ENCODE results near the gene TRIM3. TPM values are rescaled to one million over a fixed set of nuclear protein-coding genes. Genes with fewer than 3 reads are reported as not detected.

The TRIM3 gene
- total RNA-seq, 1 donor from 2014 or later, result 27.2 TPM

GRCh38 chr11:6453152-6453551 lies 20.6 kb downstream of the TRIM3 start:
- H3K9me3 Mint-ChIP-seq (ENCODE audit: low read depth), result no peaks in the 10 kb centered on the region
- H3K27ac Mint-ChIP-seq (ENCODE audit: unreplicated experiment), result no peak overlapping the region
- no peak for DNase-seq (ENCODE audit: low spot score)
- peaks cover 14% of the 10 kb centered on the region for H3K4me1 Mint-ChIP-seq (ENCODE audit: low read depth)
- peaks cover 22% of the 10 kb centered on the region for H3K36me3 Mint-ChIP-seq (ENCODE audit: low read depth)
- TF ChIP-seq CTCF (IDR thresholded peaks at IDR 0.05), result no peak
- H3K4me3 Mint-ChIP-seq (ENCODE audit: unreplicated experiment), result no peak overlapping the region
- H3K27me3 Mint-ChIP-seq (ENCODE audit: low read depth), result no peaks in the 10 kb centered on the region

GRCh38 chr11:6452219-6452618 lies 21.5 kb downstream of the TRIM3 start:
- TF ChIP-seq CTCF (IDR thresholded peaks at IDR 0.05), result no peak
- H3K27me3 Mint-ChIP-seq (ENCODE audit: low read depth), result no peaks in the 10 kb centered on the region
- no peak overlapping the region for H3K27ac Mint-ChIP-seq (ENCODE audit: unreplicated experiment)
- peaks cover 14% of the 10 kb centered on the region for H3K4me1 Mint-ChIP-seq (ENCODE audit: low read depth)
- no peak for DNase-seq (ENCODE audit: low spot score)
- H3K36me3 Mint-ChIP-seq (ENCODE audit: low read depth), result peaks cover 27% of the 10 kb centered on the region
- H3K9me3 Mint-ChIP-seq (ENCODE audit: low read depth), result no peaks in the 10 kb centered on the region
- no peak overlapping the region for H3K4me3 Mint-ChIP-seq (ENCODE audit: unreplicated experiment)

GRCh38 chr11:6448574-6448973 lies 25.2 kb downstream of the TRIM3 start:
- H3K27ac Mint-ChIP-seq (ENCODE audit: unreplicated experiment), result no peak overlapping the region
- H3K27me3 Mint-ChIP-seq (ENCODE audit: low read depth), result no peaks in the 10 kb centered on the region
- H3K4me3 Mint-ChIP-seq (ENCODE audit: unreplicated experiment), result no peak overlapping the region
- peaks cover 14% of the 10 kb centered on the region for H3K4me1 Mint-ChIP-seq (ENCODE audit: low read depth)
- H3K9me3 Mint-ChIP-seq (ENCODE audit: low read depth), result no peaks in the 10 kb centered on the region
- no peak for TF ChIP-seq CTCF (IDR thresholded peaks at IDR 0.05)
- no peak for DNase-seq (ENCODE audit: low spot score)
- H3K36me3 Mint-ChIP-seq (ENCODE audit: low read depth), result peaks cover 14% of the 10 kb centered on the region

- Mint-ChIP-seq H3K4me1 (ENCODE audit: low read depth) (no peaks in the 10 kb centered on the region), H3K27ac (ENCODE audit: unreplicated experiment) (no peak overlapping the region), H3K27me3 (ENCODE audit: low read depth) (no peaks in the 10 kb centered on the region), H3K4me3 (ENCODE audit: unreplicated experiment) (no peak overlapping the region), H3K36me3 (ENCODE audit: low read depth) (peaks cover 5% of the 10 kb centered on the region), H3K9me3 (ENCODE audit: low read depth) (no peaks in the 10 kb centered on the region)
- no peak for DNase-seq (ENCODE audit: low spot score)
- peak; percentile 82 for TF ChIP-seq CTCF (IDR thresholded peaks at IDR 0.05)
Measured at GRCh38 chr11:6443269-6444003, 30.3 kb downstream of the TRIM3 start.

- H3K36me3 Mint-ChIP-seq (ENCODE audit: low read depth), result peaks cover under 1% of the 10 kb centered on the region
- no peak for TF ChIP-seq CTCF (IDR thresholded peaks at IDR 0.05)
- no peaks in the 10 kb centered on the region for H3K9me3 Mint-ChIP-seq (ENCODE audit: low read depth)
- no peaks in the 10 kb centered on the region for H3K27me3 Mint-ChIP-seq (ENCODE audit: low read depth)
- H3K4me1 Mint-ChIP-seq (ENCODE audit: low read depth), result no peaks in the 10 kb centered on the region
- no peak for DNase-seq (ENCODE audit: low spot score)
- no peak overlapping the region for H3K4me3 Mint-ChIP-seq (ENCODE audit: unreplicated experiment)
- no peak overlapping the region for H3K27ac Mint-ChIP-seq (ENCODE audit: unreplicated experiment)
Measured at GRCh38 chr11:6442441-6442840, 31.3 kb downstream of the TRIM3 start.

Measured in chondrocyte (in vitro differentiated cells).